ENCODE measurements around the gene HBD.

- no peak for TF ChIP-seq ZNF138 (tag by site-specific recombination; IDR thresholded peaks at IDR 0.05; ENCODE audit: borderline replicate concordance)
- TF ChIP-seq ZNF2 (tag by site-specific recombination; IDR thresholded peaks at IDR 0.05): no peak
These were observed 3.1 kb upstream of the HBD start for GRCh38 chr11:5237420-5237819.

Measured in HEK293 (cell line).